ENCODE measurements around the gene PACS1. TPM values are rescaled to one million over a fixed set of nuclear protein-coding genes. Genes with fewer than 3 reads are reported as not detected.

The PACS1 gene
- total RNA-seq, 1 experiment from 2014 or later, result 91.8 TPM

GRCh38 chr11:66281001-66281400, 210.9 kb downstream of the PACS1 start:
- BruUV-seq (replicated peaks), result no TSS peak
- Histone ChIP-seq H3K27ac (ENCODE audit: low read length) (no peak overlapping the region; the same call in 1 of the 2 replicates), H3K4me1 (ENCODE audit: control insufficient read depth, insufficient read depth, low read length) (peaks cover 38% of the 10 kb centered on the region), H3K27me3 (ENCODE audit: control insufficient read depth, insufficient read depth, low read length) (no peaks in the 10 kb centered on the region), H3K9me3 (ENCODE audit: control insufficient read depth, insufficient read depth, low read depth, low read length) (no peaks in the 10 kb centered on the region), H3K36me3 (ENCODE audit: control insufficient read depth, insufficient read depth, low read length) (no peaks in the 10 kb centered on the region), H3K4me3 (ENCODE audit: low read depth in 2 of 2, low read length in 2 of 2) (no peak overlapping the region)
- ATAC-seq, result no peak
- CTCF ChIA-PET, result no interaction called here
- in situ Hi-C loops (cut with HindIII; ENCODE audit: low pct_unique_long_range_greater_than_20kb, low sequenced_read_pairs), result no loop called here
- intact Hi-C loops (cut with micrococcal nuclease; ENCODE audit: unreplicated experiment), result no loop called here
- DNase-seq (ENCODE audit: low read depth, low spot score), result no peak
- POLR2A ChIA-PET, result interaction anchor here (1.2 to 1.4 kb wide), 2 partner anchors 8 to 10 kb away, joined by 4 to 9 read pairs; partner anchors contain the start of genes TMEM151A and YIF1A
- TF ChIP-seq TCF7L2 (IDR thresholded peaks at IDR 0.05; ENCODE audit: low read depth, low read length) (no peak), CTCF (IDR thresholded peaks at IDR 0.05) (no peak), SIN3A (IDR thresholded peaks at IDR 0.05; ENCODE audit: borderline replicate concordance, insufficient read depth, low read depth, low read length) (no peak), POLR2AphosphoS5 (IDR thresholded peaks at IDR 0.05; ENCODE audit: low read depth, low read length) (no peak), REST (IDR thresholded peaks at IDR 0.05; ENCODE audit: insufficient read depth in 1 of 2, low read depth in 2 of 2, low read length in 1 of 2) (no peak)

GRCh38 chr11:66281776-66282467, 211.8 kb downstream of the PACS1 start:
- Histone ChIP-seq H3K9me3 (ENCODE audit: control insufficient read depth, insufficient read depth, low read depth, low read length) (no peaks in the 10 kb centered on the region), H3K27ac (ENCODE audit: low read length) (no peak overlapping the region), H3K4me3 (ENCODE audit: low read depth in 2 of 2, low read length in 2 of 2) (no peak overlapping the region), H3K36me3 (ENCODE audit: control insufficient read depth, insufficient read depth, low read length) (no peaks in the 10 kb centered on the region), H3K4me1 (ENCODE audit: control insufficient read depth, insufficient read depth, low read length) (peaks cover 38% of the 10 kb centered on the region), H3K27me3 (ENCODE audit: control insufficient read depth, insufficient read depth, low read length) (no peaks in the 10 kb centered on the region)
- ChIA-PET POLR2A (no interaction called here), CTCF (interaction anchor here (0.5 to 1.5 kb wide), 4 partner anchors 23 to 290 kb away, joined by 3 read pairs; no protein-coding TSS in a partner anchor)
- in situ Hi-C loops (cut with HindIII; ENCODE audit: low pct_unique_long_range_greater_than_20kb, low sequenced_read_pairs), result no loop called here
- intact Hi-C loops (cut with micrococcal nuclease; ENCODE audit: unreplicated experiment), result no loop called here
- no peak for DNase-seq (ENCODE audit: low read depth, low spot score)
- TF ChIP-seq SIN3A (IDR thresholded peaks at IDR 0.05; ENCODE audit: borderline replicate concordance, insufficient read depth, low read depth, low read length) (no peak), REST (IDR thresholded peaks at IDR 0.05; ENCODE audit: insufficient read depth in 1 of 2, low read depth in 2 of 2, low read length in 1 of 2) (no peak), TCF7L2 (IDR thresholded peaks at IDR 0.05; ENCODE audit: low read depth, low read length) (no peak), POLR2AphosphoS5 (IDR thresholded peaks at IDR 0.05; ENCODE audit: low read depth, low read length) (no peak), CTCF (IDR thresholded peaks at IDR 0.05) (no peak)
- ATAC-seq, result no peak
- no TSS peak for BruUV-seq (replicated peaks)

Measured in Panc1 (cell line).